Brain pericyte (primary cell): ENCODE results near the gene CCDC182.

Experiments used
- DNase-seq: peaks from one replicate; pipeline ENCODE4 v3.0.0-alpha.2; 2012; ENCODE audit warnings: low read depth, low spot score

Gene CCDC182

DNA sequence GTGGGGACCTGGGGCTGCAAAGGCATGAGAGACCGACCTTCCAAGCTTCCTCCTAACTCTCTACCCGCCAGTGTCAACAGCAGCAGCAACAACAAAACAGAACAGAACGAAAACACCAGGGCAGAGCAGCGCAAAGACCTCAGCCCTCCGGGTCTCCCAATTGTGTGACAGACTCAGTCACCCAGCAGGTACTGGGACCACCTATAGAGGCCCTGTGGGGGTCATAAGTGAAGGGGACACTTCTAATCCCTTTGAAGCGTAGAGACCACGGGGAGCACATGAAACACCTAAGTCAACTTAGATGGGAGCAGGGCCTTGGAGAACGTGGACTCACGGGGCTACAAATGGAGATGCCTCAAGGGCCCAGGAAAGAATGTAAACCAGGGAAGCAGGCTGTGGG lies 12.6 kb upstream of the CCDC182 start:
- no peak for DNase-seq

DNA sequence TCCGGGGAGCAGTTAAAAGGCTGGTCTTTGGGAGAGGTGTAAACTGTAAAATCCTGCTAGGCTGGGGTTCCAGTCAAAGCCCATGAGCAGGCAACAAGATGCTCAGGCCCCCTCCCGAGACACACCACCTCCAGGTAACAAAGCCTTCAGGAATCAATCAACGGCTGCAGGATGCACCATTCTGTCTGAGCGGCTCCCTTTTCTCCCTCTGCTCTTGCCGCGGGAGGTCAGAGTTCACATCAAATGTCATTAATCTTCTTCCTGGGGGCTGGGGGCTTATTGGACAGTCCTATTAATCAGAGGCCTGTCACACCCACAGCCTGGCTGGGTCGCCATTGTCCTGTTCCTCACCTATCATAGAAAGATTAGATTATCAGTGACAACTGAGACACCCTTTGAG lies 11.9 kb upstream of the CCDC182 start:
- no peak for DNase-seq

DNA sequence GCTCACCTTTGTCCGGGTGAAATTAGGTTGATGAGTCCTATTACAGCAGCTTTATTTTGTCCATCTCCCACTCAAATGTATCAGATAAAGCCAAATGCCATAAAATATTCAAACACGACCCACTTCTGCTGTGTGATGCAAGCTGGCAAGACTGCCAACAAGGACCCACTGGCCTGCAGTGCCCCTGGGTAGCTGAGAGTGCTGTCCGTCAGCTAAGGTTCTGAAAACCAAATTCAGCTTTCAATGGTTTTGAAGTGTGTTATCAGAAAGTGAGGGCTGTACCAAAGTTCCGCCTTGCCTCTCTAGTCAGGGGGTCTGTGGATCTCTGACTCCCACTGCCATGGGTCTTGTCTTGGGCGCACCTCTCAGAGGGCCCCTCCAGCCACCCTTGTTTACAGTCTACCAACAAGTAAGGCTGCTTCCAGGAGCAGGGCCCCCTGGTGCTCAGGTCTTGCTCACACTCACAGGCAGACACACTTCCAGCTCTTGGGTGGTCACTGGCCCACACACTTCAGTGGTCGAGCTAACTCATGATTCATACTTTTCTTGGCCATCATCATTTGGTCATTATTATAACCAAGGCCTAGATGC lies 10.5 kb upstream of the CCDC182 start:
- DNase-seq = no peak

DNA sequence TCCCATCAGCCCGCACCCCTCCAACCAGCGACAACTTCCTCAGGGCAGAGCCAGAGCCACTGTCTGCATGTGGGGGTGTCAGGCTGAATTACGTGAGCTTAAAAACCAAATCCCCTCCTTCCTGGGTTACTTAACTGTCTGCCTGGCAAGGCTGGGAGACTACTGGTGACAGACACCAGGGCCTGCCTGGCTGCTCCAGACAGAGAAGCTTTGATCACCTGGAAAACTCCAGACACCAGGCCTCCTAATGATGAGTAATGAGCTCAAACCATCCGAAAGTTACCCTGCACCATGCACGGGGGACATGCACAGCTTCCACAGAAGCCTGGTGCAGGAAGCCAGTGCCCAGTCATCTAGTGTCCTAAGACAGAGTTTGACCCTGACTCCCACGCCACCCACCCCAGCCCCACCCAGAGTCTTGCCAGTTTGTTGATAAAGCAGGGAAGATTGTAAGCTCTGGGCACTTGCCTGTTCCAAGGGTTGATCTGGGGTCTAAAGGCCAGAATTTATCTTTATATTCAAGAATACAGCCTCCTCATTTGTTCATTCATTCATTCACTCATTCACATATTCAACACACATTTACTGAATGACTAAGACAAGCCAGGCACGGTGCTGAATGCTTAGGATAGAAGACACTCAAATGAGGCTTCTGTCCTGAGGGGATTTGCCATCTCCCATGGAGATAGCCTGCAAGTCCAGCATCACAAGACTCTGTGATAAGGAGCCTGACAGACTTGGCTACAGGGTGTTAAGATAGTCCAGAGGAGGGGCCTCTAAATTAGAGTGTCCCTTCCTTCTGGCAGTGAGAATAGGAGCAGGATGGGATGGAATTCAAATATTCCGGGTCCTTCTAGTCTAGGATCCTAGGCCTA lies 7.2 kb upstream of the CCDC182 start:
- DNase-seq = no peak

DNA sequence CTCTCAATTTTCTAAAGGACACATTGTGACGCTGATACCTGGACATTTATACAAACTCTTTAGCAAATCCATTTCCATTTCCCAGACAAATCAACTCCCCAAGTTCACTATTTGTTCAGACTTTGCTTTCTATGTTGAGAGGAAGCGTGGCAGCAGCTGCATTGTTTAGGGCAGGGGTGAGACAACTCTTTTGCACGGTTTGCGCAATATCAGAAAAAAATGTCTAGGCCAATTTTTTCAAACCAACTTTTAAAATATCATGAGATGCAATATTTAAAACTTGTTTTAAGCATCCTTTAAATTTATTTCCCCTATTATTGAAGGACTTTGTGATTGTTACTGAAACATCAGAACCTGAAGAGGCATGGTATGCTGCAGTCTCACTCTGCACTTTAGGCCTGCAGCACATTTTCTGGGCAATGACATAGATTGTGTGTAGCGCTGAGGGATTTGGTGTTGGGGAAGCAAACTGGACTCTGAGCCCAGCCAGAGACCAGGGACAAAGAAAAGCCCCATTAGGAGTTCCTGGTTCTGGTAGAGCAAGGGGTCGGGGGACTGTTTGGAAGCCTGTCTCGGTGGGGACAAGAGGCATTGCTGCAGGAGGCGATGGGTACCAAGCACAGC lies 6.4 kb upstream of the CCDC182 start:
- no peak for DNase-seq

DNA sequence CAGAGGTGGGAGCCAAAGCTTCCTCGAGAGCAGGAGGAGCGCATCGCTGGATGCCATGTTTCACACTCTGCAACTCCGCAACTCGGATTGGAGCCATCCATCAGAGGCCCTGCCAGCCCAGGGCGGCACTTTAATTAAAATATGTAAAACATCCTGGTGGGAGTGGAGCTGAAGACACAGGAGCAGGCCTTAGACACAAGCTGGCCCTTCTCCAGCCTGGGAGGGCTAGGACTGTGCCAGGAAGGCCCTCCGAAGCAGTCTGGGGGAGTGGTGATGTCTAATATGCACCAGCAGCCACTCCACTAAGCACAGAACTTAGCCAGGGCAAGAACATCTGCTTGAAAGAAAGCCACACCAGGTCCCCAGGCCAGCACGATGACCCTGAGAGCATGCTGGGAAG lies 5.8 kb upstream of the CCDC182 start:
- DNase-seq = no peak

DNA sequence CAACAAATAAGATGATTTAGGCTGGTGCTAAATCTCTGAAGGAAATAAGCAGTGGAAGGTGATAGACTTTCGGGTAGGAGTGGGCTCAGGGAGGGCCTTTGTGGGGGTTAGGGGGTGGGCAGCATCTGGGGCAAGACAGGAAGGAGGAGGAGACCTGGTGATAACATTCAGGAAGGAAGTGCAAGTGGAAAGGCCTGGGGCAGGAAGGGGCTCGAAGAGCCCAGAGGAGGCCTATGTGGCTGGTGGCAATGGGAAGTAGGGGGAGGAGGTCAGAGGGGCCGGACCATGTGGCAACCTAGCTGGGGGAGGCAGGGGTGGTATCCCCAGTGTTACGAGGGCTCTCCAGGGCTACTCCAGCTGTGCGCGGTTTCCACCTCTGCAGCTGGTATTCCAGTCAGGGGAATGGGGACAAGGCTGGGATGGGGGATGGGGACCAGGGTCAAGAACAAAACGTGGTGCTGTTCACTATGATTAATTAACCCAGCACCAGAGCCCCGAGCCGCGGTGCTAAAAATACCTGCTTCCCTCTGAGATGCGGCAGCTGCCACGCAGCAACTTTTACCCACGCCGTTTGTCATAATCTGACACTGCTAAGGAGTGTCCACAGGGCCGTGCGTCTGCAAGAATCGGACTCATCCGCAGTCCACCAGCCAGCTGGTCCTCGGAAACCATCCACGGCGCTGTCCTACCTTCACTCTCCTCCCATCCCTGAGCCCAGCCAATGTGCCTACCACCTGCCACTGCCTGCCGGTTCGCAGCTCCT lies 5.2 kb upstream of the CCDC182 start:
- no peak for DNase-seq

DNA sequence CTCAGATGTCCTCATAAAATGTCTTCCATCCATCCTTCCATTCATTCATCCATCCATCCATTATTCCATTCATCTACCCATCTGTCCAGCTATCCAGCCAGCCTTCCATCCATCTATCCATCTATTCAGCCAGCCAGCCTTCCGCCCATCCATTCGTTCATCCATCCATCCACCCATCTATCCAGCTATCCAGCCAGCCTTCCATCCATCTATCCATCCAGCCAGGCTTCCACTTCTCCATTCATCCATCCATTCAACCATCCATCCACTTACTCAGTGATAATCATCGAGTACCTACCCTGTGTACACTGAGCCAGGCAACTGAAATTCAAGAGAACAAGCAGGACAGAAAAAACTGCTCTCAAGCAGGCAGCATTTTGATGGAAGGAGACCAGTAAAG lies 4.6 kb upstream of the CCDC182 start:
- no peak for DNase-seq

DNA sequence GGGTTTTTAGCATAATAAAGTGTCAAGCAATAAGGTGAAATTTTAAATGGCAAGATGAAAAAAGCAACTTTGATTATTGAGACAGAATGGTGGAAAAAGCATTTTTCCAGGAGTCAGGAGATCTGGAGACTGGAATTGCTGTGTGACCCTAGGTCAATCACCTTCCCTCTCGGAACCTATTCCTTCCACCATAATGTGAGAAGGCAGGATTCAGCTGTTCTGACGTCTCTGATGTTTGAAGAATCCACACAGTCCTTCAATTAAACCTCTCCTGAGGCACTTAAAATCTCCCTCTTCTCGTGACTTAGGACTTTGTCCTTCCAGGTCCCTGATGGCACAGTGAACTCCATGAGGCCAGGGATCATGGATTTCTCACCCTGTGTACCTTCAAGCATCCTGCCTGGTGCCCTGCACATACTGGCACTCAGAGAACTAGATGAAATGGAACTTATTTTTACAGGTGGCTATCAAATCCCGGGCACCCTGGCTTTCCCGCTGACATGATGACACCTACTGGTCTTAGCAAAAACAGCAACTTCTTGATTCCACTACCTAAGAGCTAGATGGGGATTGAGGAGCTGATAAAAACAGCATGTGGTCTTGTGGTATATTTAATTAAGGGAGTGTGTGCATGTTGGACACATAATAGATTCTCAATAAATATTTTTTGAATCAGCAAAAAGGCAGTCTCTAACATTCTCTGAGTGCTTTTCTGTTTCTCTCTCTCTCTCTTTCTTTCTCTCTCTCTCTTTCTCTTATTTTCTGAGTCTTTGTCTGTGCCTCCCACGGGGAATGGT lies 2.3 kb upstream of the CCDC182 start:
- DNase-seq = peak; percentile 41

DNA sequence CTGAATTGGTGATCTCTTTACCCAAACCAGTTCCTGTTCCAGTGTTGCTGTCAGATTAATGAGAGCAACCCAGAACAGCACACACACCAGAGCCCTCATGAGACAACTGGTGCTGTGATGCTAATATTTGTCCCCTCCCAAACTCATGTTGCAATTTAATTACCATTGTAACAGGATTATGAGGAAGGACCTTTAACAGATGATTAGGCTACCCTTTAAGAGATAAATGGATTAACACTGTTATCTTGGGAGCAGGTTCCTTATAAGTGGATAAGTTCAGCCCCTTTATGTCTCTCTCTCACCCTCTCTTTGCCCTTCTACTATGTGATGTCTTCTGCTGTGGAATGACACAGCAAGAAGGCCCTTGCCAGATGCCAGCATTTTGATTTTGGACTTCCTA lies 1.1 kb upstream of the CCDC182 start:
- DNase-seq = no peak

DNA sequence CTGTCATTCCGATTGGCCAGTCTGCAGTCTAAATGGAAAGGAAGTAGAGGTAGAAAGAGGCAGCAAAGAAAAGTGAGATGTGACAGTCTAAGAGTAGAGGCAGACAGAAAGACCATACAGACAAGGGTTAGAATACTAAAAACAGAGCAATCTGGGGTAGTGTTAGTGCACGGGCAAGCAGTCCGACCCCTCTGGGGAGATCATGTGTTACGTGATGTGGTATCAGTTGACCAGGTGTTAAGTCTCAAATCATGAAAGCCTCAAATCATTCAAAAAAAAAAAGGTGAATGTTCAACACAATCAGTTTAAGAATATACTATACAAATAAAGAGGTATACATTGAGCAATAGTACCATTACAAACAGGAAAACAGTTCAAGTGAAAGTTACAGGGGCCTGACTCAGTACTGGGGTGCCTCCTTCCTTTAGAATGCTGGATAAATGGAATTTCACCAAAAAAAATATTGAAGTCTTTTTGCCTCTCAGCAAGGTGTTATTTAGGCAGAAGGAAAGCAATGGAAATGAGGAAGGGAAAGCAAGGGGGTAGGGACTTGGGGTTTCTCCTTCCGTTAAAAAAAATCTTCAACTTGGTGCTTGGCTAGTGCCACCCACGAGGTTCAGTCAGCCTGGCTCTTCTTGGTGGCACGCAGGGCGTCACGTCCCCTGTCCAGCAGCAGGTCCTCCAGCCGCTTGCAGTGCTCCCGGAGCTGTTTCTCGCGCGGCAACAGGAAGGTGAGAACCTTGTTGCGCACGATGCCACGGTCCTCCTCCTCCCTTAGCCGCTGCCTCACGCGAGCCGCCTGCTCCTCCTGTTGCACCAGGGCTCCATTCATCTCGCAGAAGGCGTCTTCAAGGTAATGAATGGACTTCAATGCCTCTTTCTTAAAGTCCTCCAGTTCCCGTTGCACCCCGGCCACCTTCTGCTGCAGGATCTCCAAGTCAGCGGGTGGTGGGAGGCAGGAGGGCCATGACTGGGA lies 616 bp downstream of the CCDC182 start:
- DNase-seq = no peak

DNA sequence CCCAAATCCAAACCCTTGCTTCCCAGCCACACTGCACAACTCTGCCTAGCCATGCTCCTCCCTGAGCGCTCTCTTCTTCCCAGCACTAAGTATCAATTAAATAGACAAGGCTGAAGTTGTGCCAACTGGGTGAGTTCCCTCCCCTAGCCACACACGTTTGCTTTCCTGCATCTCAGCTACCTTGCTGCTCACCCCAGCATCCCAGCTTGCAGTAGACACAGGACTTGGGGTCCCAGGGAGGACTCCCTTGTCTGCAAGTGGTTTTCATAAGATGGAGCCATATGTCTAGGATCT lies 4.9 kb downstream of the CCDC182 start:
- DNase-seq = no peak

DNA sequence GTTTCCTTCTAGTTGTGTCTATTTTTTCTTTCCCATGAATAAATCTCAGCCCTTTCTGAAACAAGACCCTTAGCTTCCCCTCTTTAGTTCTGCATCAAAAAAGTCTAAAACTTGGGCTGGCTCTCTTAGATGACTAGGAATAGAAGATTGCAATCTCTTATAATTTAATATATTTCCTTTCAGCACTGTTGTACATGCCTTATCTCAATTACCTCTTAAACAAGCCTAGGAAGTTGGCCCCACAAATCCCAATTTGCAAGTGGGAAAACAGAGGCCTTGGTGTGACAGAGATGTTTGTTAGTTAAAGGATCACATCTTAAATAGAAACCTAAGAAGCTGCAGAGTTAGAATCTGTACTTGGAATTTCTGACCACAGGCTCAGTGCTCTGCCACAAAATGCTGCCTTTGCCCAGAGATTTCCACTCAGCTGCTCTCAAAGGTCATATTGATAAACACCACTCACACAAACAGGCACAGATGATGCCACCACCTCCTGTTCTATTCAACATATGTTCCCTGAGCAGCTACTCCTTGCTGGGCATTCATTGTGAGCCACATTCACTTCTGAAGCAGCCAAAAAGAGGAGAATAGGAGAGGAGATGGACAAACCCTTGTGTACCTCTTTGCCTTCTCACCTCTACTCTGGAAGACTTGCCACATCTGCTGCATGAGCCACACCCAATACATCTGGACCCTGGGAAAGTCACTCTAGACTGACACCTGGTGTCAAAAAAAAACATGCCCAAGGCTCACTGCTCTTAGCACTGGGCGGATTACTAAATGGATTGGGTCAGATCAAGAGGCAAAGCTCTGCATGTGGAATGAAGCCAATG lies 5.5 kb downstream of the CCDC182 start:
- DNase-seq = no peak

DNA sequence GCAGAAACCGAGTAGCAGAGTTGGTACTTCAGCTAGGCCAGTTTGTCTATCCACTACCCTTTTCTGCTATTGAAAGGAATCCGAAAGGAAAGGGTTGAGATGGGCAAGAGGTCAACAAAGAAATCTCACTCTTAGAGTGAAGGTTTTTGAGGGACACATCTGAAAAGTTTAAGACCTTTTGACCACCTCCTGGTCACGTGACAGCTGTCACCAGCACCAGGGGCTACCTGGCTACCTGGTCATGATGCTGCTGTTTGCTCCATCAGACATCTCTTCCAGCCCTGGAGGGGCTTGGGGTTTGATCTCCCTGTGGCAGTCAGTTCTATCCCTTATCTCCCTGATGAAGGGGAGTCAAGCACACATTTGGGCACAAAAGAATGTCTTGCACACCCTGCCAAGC lies 7.6 kb downstream of the CCDC182 start:
- DNase-seq = no peak

DNA sequence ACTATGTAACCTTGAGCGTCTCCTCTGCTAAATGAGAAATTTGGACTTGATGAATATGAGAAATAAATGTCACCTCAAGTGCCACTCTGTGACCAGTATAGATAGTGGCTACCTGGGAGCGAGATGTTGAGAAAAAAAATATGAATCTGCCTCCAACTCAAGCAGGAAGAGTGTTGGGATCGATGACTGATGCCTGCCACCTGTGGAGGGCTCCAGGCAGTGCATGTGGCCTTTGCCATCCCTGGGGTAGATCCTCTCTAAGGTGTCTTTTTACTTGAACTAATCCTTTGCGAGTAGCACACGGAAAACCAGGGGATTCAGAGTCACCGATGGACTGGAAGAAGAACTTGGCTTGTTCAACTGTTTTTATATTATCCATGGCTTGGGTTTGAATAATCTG lies 9.4 kb downstream of the CCDC182 start:
- no peak for DNase-seq

DNA sequence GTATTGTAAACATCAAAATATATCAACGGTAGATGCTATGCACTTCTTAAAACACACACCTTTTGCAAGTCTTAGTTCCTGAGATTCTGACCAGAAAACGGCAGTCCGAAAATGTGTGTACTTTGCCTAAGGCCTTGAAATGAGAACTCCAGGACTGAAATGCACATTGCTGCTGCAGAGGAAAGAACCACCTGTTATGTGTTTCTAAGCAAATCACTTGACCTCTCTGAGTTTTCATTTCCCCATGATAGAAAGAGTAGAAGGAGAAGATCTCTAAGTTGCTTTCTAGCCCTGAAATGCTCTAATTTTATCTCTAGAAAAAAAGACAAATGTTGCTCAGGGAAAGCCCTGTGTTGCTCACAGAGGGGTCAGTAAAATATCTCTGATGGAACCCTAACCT lies 9.9 kb downstream of the CCDC182 start:
- no peak for DNase-seq

DNA sequence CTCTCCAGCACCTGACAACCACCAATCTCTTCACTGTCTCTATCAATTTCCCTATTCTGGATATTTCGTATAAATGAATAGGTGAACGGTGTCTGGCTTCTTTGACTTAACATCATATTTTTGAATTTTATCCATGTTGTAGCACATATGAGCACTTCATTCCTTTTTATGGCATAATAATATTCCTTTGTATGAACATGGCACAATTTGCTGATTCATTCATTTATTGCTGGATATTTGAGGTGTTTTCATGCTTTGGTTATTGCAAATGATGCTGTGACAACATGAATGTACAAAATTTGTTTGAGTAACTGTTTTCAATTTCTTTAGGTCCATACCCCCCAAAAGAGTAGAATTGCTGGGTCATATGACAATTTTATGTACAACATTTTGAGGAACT lies 12.0 kb downstream of the CCDC182 start:
- DNase-seq = no peak

DNA sequence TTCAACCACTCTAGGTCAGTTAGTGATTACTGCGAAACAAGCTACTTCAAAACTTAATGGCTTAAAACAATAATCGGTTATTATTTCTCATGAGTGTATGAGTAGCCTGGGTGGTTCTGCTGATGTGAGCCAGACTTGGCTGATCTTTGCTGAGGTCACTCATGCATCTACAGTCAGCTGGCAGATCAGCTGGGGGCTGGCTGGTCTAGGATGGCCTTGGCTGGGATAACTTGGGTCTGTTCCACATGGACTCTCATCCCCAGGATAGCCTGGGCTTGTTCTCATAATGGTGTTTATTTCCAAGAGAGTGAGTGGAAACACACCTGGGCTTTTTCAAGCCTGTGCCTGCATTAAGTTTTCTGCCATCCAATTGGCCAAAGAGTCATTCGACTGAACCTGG lies 13.0 kb downstream of the CCDC182 start:
- DNase-seq = no peak

DNA sequence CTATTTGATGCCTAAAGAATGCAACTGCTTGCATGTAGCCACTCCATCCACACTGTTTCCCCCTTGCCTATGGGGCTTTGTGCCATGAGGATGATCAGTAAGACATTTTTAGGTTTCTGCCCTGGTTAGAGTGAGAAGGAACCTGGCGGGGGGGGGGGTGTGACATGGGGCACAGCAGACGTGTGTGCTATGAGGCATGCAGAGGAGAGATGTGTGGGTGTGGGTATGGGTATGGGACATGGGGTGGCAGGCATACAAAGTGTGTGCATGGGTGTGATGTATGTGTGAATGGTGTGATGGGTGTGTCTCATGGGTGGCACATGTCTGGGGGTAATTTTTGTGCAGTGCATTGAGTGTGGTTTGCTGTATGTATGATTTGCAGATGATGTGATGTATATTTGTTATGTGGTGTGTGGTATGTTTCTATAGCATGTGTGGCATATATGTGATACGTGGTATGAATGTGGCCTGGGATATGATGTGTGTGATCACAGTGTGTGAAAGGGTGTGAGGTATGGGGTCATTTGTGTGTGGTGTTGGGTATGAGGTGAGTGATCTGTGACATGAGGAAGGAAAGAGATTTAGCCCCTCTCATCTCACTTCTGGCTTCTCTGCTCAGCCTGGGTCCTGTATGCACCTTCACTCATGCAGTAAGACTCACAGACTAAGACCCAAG lies 14.9 kb downstream of the CCDC182 start:
- DNase-seq = no peak
